Loucy (cell line): ENCODE data around the gene UNC13B.

Experiments
- H2AFZ ChIP-seq: fragments of 200-600 bp; sonication (generic); 2 replicates; pipeline ENCODE4 v1.6.0; 2016; ENCODE audit warnings: antibody characterized with exemption, mild to moderate bottlenecking, low read length, moderate library complexity
- H3F3A ChIP-seq: fragments of 200-600 bp; 2 replicates; pipeline ENCODE4 v1.6.0; 2016; ENCODE audit warnings: antibody characterized with exemption, low read depth, mild to moderate bottlenecking
- H3K27me3 ChIP-seq: fragments of 200-600 bp; sonication (generic); 2 replicates; pipeline ENCODE4 v1.6.1; 2014; ENCODE audit warnings: low read length, mild to moderate bottlenecking; ENCODE audit not compliant: insufficient read depth, poor library complexity, severe bottlenecking
- H3K36me3 ChIP-seq: fragments of 200-600 bp; sonication (generic); 2 replicates; pipeline ENCODE4 v1.6.1; 2016; ENCODE audit warnings: low read length; ENCODE audit not compliant: insufficient read depth
- H3K4me1 ChIP-seq: fragments of 200-600 bp; sonication (generic); 2 replicates; pipeline ENCODE4 v1.5.1; 2014; ENCODE audit warnings: low read length, mild to moderate bottlenecking; ENCODE audit not compliant: insufficient read depth, poor library complexity, severe bottlenecking
- H3K4me2 ChIP-seq: fragments of 200-600 bp; sonication (generic); 2 replicates; pipeline ENCODE4 v1.6.0; 2014; ENCODE audit warnings: antibody characterized with exemption, low read length, low read depth, mild to moderate bottlenecking; ENCODE audit not compliant: poor library complexity, severe bottlenecking
- H3K4me3 ChIP-seq: fragments of 200-600 bp; sonication (generic); 2 replicates; pipeline ENCODE4 v1.5.1; 2014; ENCODE audit warnings: low read length, mild to moderate bottlenecking, mixed read lengths; ENCODE audit not compliant: poor library complexity, severe bottlenecking
- H3K79me2 ChIP-seq: fragments of 200-600 bp; sonication (generic); 2 replicates; pipeline ENCODE4 v1.6.1; 2014; ENCODE audit warnings: low read length; ENCODE audit not compliant: insufficient read depth
- H3K9ac ChIP-seq: fragments of 200-600 bp; sonication (generic); 2 replicates; pipeline ENCODE4 v1.6.0; 2014; ENCODE audit warnings: mild to moderate bottlenecking, low read depth, low read length, moderate library complexity; ENCODE audit not compliant: poor library complexity, severe bottlenecking
- H3K9me2 ChIP-seq: fragments of 200-600 bp; sonication (generic); replicated peaks from 2 replicates; pipeline ENCODE4 v1.6.1; 2016; ENCODE audit warnings: low read depth, low read length, mixed read lengths
- H3K9me3 ChIP-seq: fragments of 200-600 bp; sonication (generic); 2 replicates; pipeline ENCODE4 v1.6.1; 2014; ENCODE audit warnings: mild to moderate bottlenecking, antibody characterized with exemption, low read length, low read depth; ENCODE audit not compliant: insufficient read depth
- H4K20me1 ChIP-seq: fragments of 200-600 bp; sonication (generic); 2 replicates; pipeline ENCODE4 v1.6.0; 2014; ENCODE audit warnings: antibody characterized with exemption, low read length, mild to moderate bottlenecking; ENCODE audit not compliant: insufficient read depth, poor library complexity, severe bottlenecking
- CTCF ChIP-seq: fragments of 200-600 bp; sonication (generic); conservative IDR thresholded peaks from 2 replicates; pipeline ENCODE4 v1.5.1; 2014; ENCODE audit warnings: mild to moderate bottlenecking, antibody characterized with exemption, low read length
- EZH2phosphoT487 ChIP-seq: fragments of 200-600 bp; IDR thresholded peaks from 2 replicates; pipeline ENCODE4 v1.6.1; 2018; ENCODE audit warnings: antibody characterized with exemption, mild to moderate bottlenecking, moderate library complexity, borderline replicate concordance

The UNC13B gene

GRCh38 chr9:35114840-35115628, 46.8 kb upstream of the UNC13B start:
- Histone ChIP-seq H3K9me3 (no peaks in the 10 kb centered on the region), H3K79me2 (peaks cover 8% of the 10 kb centered on the region; the same call in 1 of the 2 replicates), H2AFZ (peak overlapping the region; percentile 81), H3K27me3 (no peaks in the 10 kb centered on the region), H3K4me1 (peaks cover 44% of the 10 kb centered on the region), H3K36me3 (no peaks in the 10 kb centered on the region), H3K9me2 (no peaks in the 10 kb centered on the region), H3K9ac (peak overlapping the region; percentile 85), H3K4me2 (peak overlapping the region; percentile 96), H4K20me1 (peaks cover 4% of the 10 kb centered on the region), H3K4me3 (peak overlapping the region; percentile 75), H3F3A (peaks cover 7% of the 10 kb centered on the region)
- TF ChIP-seq CTCF, result no peak
- no peak for TF ChIP-seq EZH2phosphoT487

GRCh38 chr9:35115680-35116538, 45.9 kb upstream of the UNC13B start, which contains the start of gene ATOSB:
TSS of gene ATOSB (minus strand) at chr9:35115862. CDS start at chr9:35108274, 7,588 bp downstream.
- TF ChIP-seq CTCF (no peak), EZH2phosphoT487 (no peak)
- Histone ChIP-seq H3K9ac (peak within 1 kb of the TSS; percentile 85), H3K4me3 (peak within 1 kb of the TSS; percentile 75), H3K36me3 (no peaks in the 10 kb centered on the region), H3K4me2 (peak within 1 kb of the TSS; percentile 96), H3K27me3 (no peaks in the 10 kb centered on the region), H3K9me2 (no peaks in the 10 kb centered on the region), H4K20me1 (peaks cover under 1% of the 10 kb centered on the region), H3K9me3 (no peaks in the 10 kb centered on the region), H2AFZ (peak within 1 kb of the TSS; percentile 81), H3F3A (peaks cover 7% of the 10 kb centered on the region), H3K4me1 (peaks cover 36% of the 10 kb centered on the region), H3K79me2 (peaks cover 4% of the 10 kb centered on the region; the same call in 1 of the 2 replicates)

- Histone ChIP-seq H3K4me3 (peak overlapping the region; percentile 75), H3K4me2 (peak overlapping the region; percentile 96), H3K9me3 (no peaks in the 10 kb centered on the region), H3K9ac (peak overlapping the region; percentile 85), H3F3A (peaks cover 7% of the 10 kb centered on the region), H3K4me1 (peaks cover 32% of the 10 kb centered on the region), H4K20me1 (no peaks in the 10 kb centered on the region), H3K36me3 (no peaks in the 10 kb centered on the region), H2AFZ (peak overlapping the region; percentile 81), H3K27me3 (no peaks in the 10 kb centered on the region), H3K9me2 (no peaks in the 10 kb centered on the region), H3K79me2 (peaks cover 4% of the 10 kb centered on the region; the same call in 1 of the 2 replicates)
- TF ChIP-seq CTCF, result no peak
- TF ChIP-seq EZH2phosphoT487, result no peak
Measured at GRCh38 chr9:35116539-35116897, 45.3 kb upstream of the UNC13B start.
